Liver (tissue), 9 donors: Measurements from ENCODE around the gene ZNF358. TPM values are rescaled to one million over a fixed set of nuclear protein-coding genes. Genes with fewer than 3 reads are reported as not detected.
A peak's percentile ranks its signal among the peaks of the same experiment; 100 is the strongest.

Source experiments
- DNase-seq: peaks from one replicate; pipeline ENCODE4 v3.0.0-alpha.2; 2017; ENCODE audit warnings: low spot score
- H3K27ac ChIP-seq, 2 donors: one replicate each; pipeline ENCODE4 v1.7.0; 2013; ENCODE audit warnings: inconsistent platforms in 2 of 2, low read length in 2 of 2, control low read depth in 1 of 2, low read depth in 1 of 2, mild to moderate bottlenecking in 1 of 2
- H3K27me3 ChIP-seq, 4 donors: one replicate each; pipeline versions ENCODE4 v1.6.1 to v1.7.0; 2013; ENCODE audit warnings: low read length in 3 of 4, inconsistent platforms in 1 of 4, mild to moderate bottlenecking in 1 of 4, moderate library complexity in 1 of 4; ENCODE audit not compliant: control insufficient read depth in 4 of 4, insufficient read depth in 4 of 4
- H3K36me3 ChIP-seq, 4 donors: one replicate each; pipeline versions ENCODE4 v1.6.1 to v1.7.0; 2013; ENCODE audit warnings: low read length in 3 of 4, mild to moderate bottlenecking in 3 of 4, low read depth in 1 of 4, moderate library complexity in 1 of 4; ENCODE audit not compliant: control insufficient read depth in 4 of 4, insufficient read depth in 3 of 4
- H3K4me1 ChIP-seq, 4 donors: one replicate each; pipeline versions ENCODE4 v1.6.1 to v1.7.0; 2013; ENCODE audit warnings: low read length in 3 of 4, mild to moderate bottlenecking in 3 of 4, moderate library complexity in 1 of 4; ENCODE audit not compliant: control insufficient read depth in 4 of 4, insufficient read depth in 4 of 4
- H3K4me3 ChIP-seq, 3 donors: one replicate each; pipeline versions ENCODE4 v1.6.1 to v1.7.0; 2013; ENCODE audit warnings: low read length in 3 of 3, control low read depth in 1 of 3, low read depth in 1 of 3, mild to moderate bottlenecking in 1 of 3
- H3K9ac ChIP-seq, 2 donors: one replicate each; pipeline ENCODE4 v1.7.0; 2013; ENCODE audit warnings: low read length in 2 of 2, mild to moderate bottlenecking in 2 of 2, moderate library complexity in 2 of 2, control low read depth in 1 of 2, low read depth in 1 of 2
- H3K9me3 ChIP-seq, 4 donors: one replicate each; pipeline versions ENCODE4 v1.6.1 to v1.7.0; 2013; ENCODE audit warnings: low read length in 3 of 4; ENCODE audit not compliant: control insufficient read depth in 4 of 4
- CTCF ChIP-seq: fragments of 150-350 bp; IDR thresholded peaks from 2 replicates; pipeline ENCODE4 v1.5.1; 2017; ENCODE audit warnings: improper control_type of control experiment, low read depth, low read length; ENCODE audit not compliant: missing input control
- EGR1 ChIP-seq, 2 donors: IDR thresholded peaks; 2 replicates each; pipeline ENCODE4 v1.6.1; 2016 to 2018; ENCODE audit warnings: antibody characterized with exemption in 2 of 2, low read depth in 2 of 2
- FOXA1 ChIP-seq: IDR thresholded peaks from 2 replicates; pipeline ENCODE4 v1.6.1; 2016; ENCODE audit warnings: antibody characterized with exemption
- FOXA2 ChIP-seq: IDR thresholded peaks from 2 replicates; pipeline ENCODE4 v1.6.1; 2016; ENCODE audit warnings: antibody characterized with exemption
- GABPA ChIP-seq, 2 donors: IDR thresholded peaks in 1 of 2; conservative IDR thresholded peaks in 1 of 2; 2 replicates each; pipeline ENCODE4 v1.6.1; 2016; ENCODE audit warnings: antibody characterized with exemption in 2 of 2, mild to moderate bottlenecking in 1 of 2, moderate library complexity in 1 of 2
- HNF4A ChIP-seq, 2 donors: conservative IDR thresholded peaks; 2 replicates each; pipeline ENCODE4 v1.6.1; 2016; ENCODE audit warnings: antibody characterized with exemption in 2 of 2, mild to moderate bottlenecking in 2 of 2
- HNF4G ChIP-seq: IDR thresholded peaks from 2 replicates; pipeline ENCODE4 v1.6.1; 2016; ENCODE audit warnings: antibody characterized with exemption
- JUND ChIP-seq, 2 donors: IDR thresholded peaks; 2 replicates each; pipeline ENCODE4 v1.6.1; 2016; ENCODE audit warnings: antibody characterized with exemption in 2 of 2
- MAX ChIP-seq: IDR thresholded peaks from 2 replicates; pipeline ENCODE4 v1.6.1; 2016; ENCODE audit warnings: antibody characterized with exemption
- NR2F2 ChIP-seq: IDR thresholded peaks from 2 replicates; pipeline ENCODE4 v1.6.1; 2016; ENCODE audit warnings: antibody characterized with exemption
- RAD21 ChIP-seq, 2 donors: IDR thresholded peaks; 2 replicates each; pipeline ENCODE4 v1.6.1; 2016; ENCODE audit warnings: antibody characterized with exemption in 2 of 2, mild to moderate bottlenecking in 2 of 2
- REST ChIP-seq: IDR thresholded peaks from 2 replicates; pipeline ENCODE4 v1.6.1; 2016; ENCODE audit warnings: antibody characterized with exemption, mild to moderate bottlenecking
- RXRA ChIP-seq, 2 donors: IDR thresholded peaks; 2 replicates each; pipeline ENCODE4 v1.6.1; 2017 to 2018; ENCODE audit warnings: antibody characterized with exemption in 2 of 2, mild to moderate bottlenecking in 1 of 2
- SP1 ChIP-seq: IDR thresholded peaks from 2 replicates; pipeline ENCODE4 v1.6.1; 2018; ENCODE audit warnings: antibody characterized with exemption, mild to moderate bottlenecking
- TAF1 ChIP-seq: conservative IDR thresholded peaks from 2 replicates; pipeline ENCODE4 v1.6.1; 2016; ENCODE audit warnings: antibody characterized with exemption, mild to moderate bottlenecking
- YY1 ChIP-seq: IDR thresholded peaks from 2 replicates; pipeline ENCODE4 v1.6.1; 2016; ENCODE audit warnings: antibody characterized with exemption, mild to moderate bottlenecking
- ZBTB33 ChIP-seq: IDR thresholded peaks from 2 replicates; pipeline ENCODE4 v1.6.1; 2016; ENCODE audit warnings: antibody characterized with exemption
- WGBS: extraction: QIAGEN DNeasy Blood & Tissue Kit; methylation state at CpG from one replicate; pipeline ENCODE4 v1.1.7; 2013; 5-methylcytosine and 5-hydroxymethylcytosine counted together
- polyA plus RNA-seq, 2 donors: library from polyadenylated mRNA; stranded (reverse) in 1 of 2; unstranded in 1 of 2; fragments of 200-250 nt in 1 of 2; fragments of >200 nt in 1 of 2; fragmentation: Nextera tagmentation in 1 of 2; extraction: Ambion mirVana in 1 of 2; gene quantifications; one replicate each; pipeline versions ENCODE4 v1.2.1 to v1.2.3, GENCODE V29; 2013 to 2015
- total RNA-seq, 2 donors: library from RNA; depleted of rRNA; stranded (reverse); fragments of >200 nt; gene quantifications; one replicate each; pipeline ENCODE4 v1.2.3, GENCODE V29; 2014
- TF ChIP-seq, protein P1 (sequence below): IDR thresholded peaks from 2 replicates; pipeline ENCODE4 v1.6.1; 2016; ENCODE audit warnings: antibody characterized with exemption
- donor health status: healthy.
- donor health status: healthy.
- donor health status: healthy.
- donor health status: healthy.
- donor health status: healthy.

The ZNF358 gene
- total and polyA plus RNA-seq, 4 donors = 5.7 to 18.2 (median 12.5) TPM

- Histone ChIP-seq H3K4me3 (peak within 1 kb of the TSS; percentile 49 to 72 (median 69)), H3K9me3 (no peaks in the 10 kb centered on the region), H3K27me3 (no peaks in the 10 kb centered on the region), H3K36me3 (peaks cover 0 to 5% (median 3%) of the 10 kb centered on the region in 4 donors), H3K4me1 (peaks cover 9 to 43% (median 34%) of the 10 kb centered on the region in 4 donors), H3K9ac (peak within 1 kb of the TSS; percentile 21 to 81), H3K27ac (peak within 1 kb of the TSS; percentile 12 to 62)
- peak; percentile 100 for DNase-seq
- WGBS = under 1% methylated on average over 65 of the region's 65 CpGs
- TF ChIP-seq REST (no peak), ZBTB33 (no peak), HNF4A (conservative IDR thresholded peaks at IDR 0.05) (peak; percentile 28 to 33), NR2F2 (peak; percentile 77), RAD21 (IDR thresholded peaks at IDR 0.05) (peak in 1 of 2 donors; percentile 51), SP1 (peak; percentile 76), CTCF (no peak), JUND (IDR thresholded peaks at IDR 0.05) (no peak), MAX (no peak), FOXA2 (no peak), HNF4G (no peak), YY1 (peak; percentile 96), GABPA (IDR thresholded peaks at IDR 0.05 in 1 of 2, conservative IDR thresholded peaks at IDR 0.05 in 1 of 2) (peak in 1 of 2 donors; percentile 71), FOXA1 (peak; percentile 11), TAF1 (no peak), RXRA (IDR thresholded peaks at IDR 0.05) (peak; percentile 67 to 79), EGR1 (IDR thresholded peaks at IDR 0.05; ENCODE audit: low read depth in 2 of 2) (peak in 1 of 2 donors; percentile 61)
- TF ChIP-seq, protein P1, sequence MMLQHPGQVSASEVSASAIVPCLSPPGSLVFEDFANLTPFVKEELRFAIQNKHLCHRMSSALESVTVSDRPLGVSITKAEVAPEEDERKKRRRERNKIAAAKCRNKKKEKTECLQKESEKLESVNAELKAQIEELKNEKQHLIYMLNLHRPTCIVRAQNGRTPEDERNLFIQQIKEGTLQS = no peak
These were observed 6.4 kb downstream of the ZNF358 start, which contains the start of gene MCOLN1 for GRCh38 chr19:7522072-7522922. MCOLN1 (plus strand) TSS chr19:7522624; CDS start chr19:7522751, 127 bp downstream.
